IPS-18c (cell line): ENCODE data around the gene LYRM7.
"Not testable (repeated sequence)": the region's sequence is repeated elsewhere in the genome, so short reads cannot be mapped to it uniquely, and the experiment has no call there.

Experiments used
- H3K4me3 ChIP-seq: 2 replicates; pipeline ENCODE4 v1.7.0; 2013; ENCODE audit warnings: low read depth, mild to moderate bottlenecking, low read length, moderate library complexity; ENCODE audit not compliant: insufficient read depth
- H3K9me3 ChIP-seq: one replicate; pipeline ENCODE4 v1.6.1; 2013; ENCODE audit warnings: mild to moderate bottlenecking, low read length, moderate library complexity; ENCODE audit not compliant: control insufficient read depth, insufficient read depth

Gene LYRM7

GRCh38 chr5:131170540-131171275, at the start of gene LYRM7:
LYRM7 (plus strand) TSS chr5:131170944; CDS start chr5:131171021, 77 bp downstream.
- Histone ChIP-seq H3K4me3 (peak within 1 kb of the TSS; percentile 74), H3K9me3 (no peaks in the 10 kb centered on the region)

GRCh38 chr5:131127244-131127643, 43.5 kb upstream of the LYRM7 start:
- not testable (repeated sequence) for H3K4me3 ChIP-seq, H3K9me3 ChIP-seq

DNA sequence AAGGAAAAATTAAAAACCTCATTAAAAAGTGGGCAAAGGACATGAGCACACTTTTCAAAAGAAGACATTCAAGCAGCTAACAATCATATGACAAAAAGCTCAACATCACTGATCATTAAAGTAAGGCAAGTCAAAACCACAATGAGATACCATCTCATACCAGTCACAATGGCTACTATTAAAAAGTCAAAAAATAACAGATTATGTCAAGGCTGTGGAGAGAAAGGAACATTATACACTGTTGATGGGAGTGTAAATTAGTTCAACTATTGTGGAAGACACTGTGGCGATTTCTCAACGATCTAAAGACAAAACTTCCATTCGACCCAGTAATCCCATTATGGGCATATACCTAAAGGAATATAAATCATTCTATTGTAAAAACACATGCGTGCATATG, 41.4 kb upstream of the LYRM7 start:
- no peaks in the 10 kb centered on the region for H3K9me3 ChIP-seq
- no peak overlapping the region for H3K4me3 ChIP-seq

- not testable (repeated sequence) for H3K4me3 ChIP-seq, H3K9me3 ChIP-seq
Measured at GRCh38 chr5:131133091-131133490, 37.7 kb upstream of the LYRM7 start.

GRCh38 chr5:131138406-131138805, 32.3 kb upstream of the LYRM7 start:
- not testable (repeated sequence) for H3K9me3 ChIP-seq

DNA sequence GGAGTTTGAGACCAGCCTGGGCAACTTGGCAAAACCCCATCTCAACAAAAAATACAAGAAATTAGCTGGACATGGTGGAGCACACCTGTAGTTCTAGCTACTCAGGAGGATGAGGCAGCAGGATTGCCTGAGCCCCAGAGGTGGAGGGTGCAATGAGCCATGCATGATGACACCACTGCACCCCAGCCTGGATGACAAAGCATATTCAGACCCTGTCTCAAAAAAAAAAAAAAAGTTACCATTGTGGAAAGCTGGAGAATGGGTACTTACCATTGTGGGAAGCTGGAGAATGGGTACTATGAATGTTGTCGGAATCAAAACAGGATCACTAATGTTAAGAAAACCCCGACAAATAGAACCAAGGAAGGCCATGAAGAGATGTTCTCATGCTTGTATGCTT, 31.4 kb upstream of the LYRM7 start:
- no peak overlapping the region for H3K4me3 ChIP-seq
- no peaks in the 10 kb centered on the region for H3K9me3 ChIP-seq

More at GRCh38 chr5:131138406-131138805, 32.3 kb upstream of the LYRM7 start:
- H3K4me3 ChIP-seq = not testable (repeated sequence)

GRCh38 chr5:131142970-131143617, 27.6 kb upstream of the LYRM7 start:
- H3K9me3 ChIP-seq = no peaks in the 10 kb centered on the region
- no peak overlapping the region for H3K4me3 ChIP-seq

- Histone ChIP-seq H3K4me3 (no peak overlapping the region), H3K9me3 (no peaks in the 10 kb centered on the region)
Measured at GRCh38 chr5:131147258-131147657, 23.5 kb upstream of the LYRM7 start.

DNA sequence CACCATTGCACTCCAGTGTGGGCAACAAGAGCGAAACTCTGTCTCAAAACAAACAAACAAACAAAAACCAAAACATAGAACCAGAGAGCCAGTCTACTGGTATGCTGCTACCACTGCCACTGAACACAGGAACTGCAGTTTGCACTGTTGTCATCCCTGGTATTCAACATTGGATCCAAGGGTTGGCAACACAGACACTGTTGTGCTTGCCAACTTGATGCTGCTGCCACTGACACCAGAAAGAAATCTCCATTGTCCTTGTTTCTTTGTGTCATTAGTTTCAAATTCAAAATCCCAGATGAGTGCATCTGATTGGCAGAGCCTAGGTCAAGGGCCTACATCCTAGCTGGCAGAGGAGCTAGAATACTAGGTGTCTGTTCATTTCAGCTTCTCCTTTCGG, 21.9 kb upstream of the LYRM7 start:
- H3K4me3 ChIP-seq = no peak overlapping the region
- H3K9me3 ChIP-seq = no peaks in the 10 kb centered on the region

DNA sequence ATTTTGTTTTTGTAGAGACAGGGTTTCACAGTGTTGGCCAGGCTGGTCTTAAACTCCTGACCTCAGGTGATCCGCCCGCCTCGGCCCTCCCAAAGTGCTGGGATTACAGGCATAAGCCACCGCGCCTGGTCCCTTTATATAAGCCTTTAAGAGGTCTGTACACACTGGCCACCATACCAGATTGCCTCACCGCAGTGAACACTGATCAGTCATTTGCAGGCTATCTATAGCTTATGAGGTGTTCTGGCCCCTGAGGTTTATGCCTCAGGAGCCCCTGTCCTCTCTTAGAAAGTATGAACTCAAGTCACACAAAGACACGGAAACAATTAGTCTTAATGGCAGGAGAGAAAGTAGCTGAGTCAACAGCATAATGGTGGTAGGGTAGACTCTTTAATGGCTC, 20.3 kb upstream of the LYRM7 start:
- no peak overlapping the region for H3K4me3 ChIP-seq
- no peaks in the 10 kb centered on the region for H3K9me3 ChIP-seq

GRCh38 chr5:131151216-131151615, 19.5 kb upstream of the LYRM7 start:
- Histone ChIP-seq H3K9me3 (no peaks in the 10 kb centered on the region), H3K4me3 (no peak overlapping the region)

DNA sequence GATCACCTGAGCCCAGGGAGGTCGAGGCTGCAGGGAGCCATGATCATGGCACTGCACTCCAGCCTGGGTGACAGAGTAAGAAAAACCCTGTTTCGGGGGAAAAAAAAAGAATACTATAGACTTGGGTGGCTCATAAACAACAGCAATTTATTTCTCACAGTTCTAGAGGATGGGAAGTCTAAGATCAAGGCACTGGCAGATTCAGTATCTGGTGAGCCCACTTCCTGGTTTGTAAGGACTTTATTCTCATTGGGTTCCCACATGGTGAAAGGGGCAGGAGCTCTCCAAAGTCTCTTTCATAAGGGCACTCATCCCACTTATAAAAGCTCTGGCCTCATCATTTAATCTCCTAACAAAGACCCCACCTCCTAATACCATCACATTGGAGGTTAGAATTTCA, 14.4 kb upstream of the LYRM7 start:
- Histone ChIP-seq H3K9me3 (no peaks in the 10 kb centered on the region), H3K4me3 (no peak overlapping the region)

DNA sequence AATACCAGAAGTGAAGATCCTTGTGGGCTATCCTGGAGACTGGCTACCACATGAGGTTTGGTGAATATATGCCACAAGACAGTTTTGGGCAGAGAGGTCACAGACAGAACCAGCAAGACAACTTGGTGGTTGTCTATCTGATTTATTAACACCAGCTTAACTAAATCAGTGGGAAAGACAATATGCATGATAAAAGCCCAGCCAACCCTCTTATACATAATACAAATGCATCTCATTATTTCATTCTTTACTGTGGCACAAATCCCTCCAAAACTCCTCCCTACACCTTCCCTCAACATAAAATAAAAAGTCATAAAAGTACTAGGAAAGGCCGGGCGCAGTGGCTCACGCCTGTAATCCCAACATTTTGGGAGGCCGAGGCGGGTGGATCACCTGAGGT, 13.8 kb upstream of the LYRM7 start:
- H3K4me3 ChIP-seq = no peak overlapping the region

DNA sequence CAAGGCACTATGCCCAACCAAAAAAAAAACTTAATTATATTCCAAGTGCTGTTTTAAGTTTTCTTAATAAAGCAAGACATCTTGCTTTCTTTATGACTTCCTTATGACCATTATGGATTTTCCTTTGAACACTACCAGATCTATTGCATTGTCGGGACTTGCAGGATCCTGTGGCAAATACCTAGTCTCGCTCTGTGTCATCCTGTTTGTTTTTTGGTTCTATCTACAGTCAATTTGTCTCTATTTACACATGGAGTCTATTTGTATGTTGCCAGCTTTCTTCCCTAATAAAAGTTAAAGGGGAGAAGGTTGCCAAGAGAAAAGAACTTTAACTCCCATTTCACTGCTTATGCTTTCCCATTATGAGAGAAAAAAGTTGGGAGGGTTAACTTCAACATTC, 10.6 kb upstream of the LYRM7 start:
- Histone ChIP-seq H3K4me3 (no peak overlapping the region), H3K9me3 (no peaks in the 10 kb centered on the region)

More for the DNA sequence above, 13.8 kb upstream of the LYRM7 start:
- H3K9me3 ChIP-seq = no peaks in the 10 kb centered on the region

DNA sequence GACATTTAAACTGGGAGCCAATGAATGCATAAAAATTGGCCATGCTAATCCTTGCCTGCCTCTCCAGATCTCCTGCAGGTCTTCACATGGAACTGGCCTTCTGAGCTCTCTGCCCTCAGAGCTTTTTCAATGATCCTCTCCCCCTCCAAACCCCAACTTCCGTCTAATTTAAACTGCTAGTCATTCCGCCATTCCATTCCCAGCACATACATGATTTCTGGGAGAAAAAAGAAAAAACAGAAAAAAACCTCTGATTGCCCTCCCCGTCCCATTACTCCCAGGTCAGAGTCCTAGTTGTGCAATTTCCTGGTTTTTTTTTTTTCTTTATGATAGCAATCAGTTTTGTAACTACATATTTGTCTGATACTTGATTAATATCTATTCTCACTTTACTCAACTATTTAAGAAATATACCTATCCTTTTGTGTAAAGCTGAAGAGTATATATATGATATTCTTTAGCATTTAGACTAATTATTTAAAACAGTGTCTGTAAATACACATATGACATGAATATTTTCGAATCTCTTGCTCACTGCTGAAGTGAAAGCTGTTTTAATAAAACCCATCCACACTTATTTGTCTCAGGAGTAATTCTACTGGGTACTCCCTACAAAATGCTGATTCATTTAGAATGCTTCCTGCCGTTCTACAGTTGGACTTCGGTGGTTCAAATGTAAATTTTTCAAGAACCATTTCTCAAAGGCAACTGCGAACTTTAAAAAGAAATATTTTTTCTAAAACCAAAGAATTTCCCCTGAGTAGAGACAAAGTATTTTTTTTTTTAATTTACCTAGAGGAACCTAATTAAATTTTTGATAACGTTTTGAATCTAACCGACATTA, 7.2 kb upstream of the LYRM7 start:
- H3K4me3 ChIP-seq = peak overlapping the region; percentile 90; the same call in 1 of the 2 replicates
- H3K9me3 ChIP-seq = no peaks in the 10 kb centered on the region

- H3K4me3 ChIP-seq = peak overlapping the region; percentile 90
- no peaks in the 10 kb centered on the region for H3K9me3 ChIP-seq
Measured at GRCh38 chr5:131164191-131165118, 6.3 kb upstream of the LYRM7 start.
